Measurements from ENCODE around the gene MYLK4. TPM values are rescaled to one million over a fixed set of nuclear protein-coding genes. Genes with fewer than 3 reads are reported as not detected.

MYLK4 gene
- total RNA-seq, 2 experiments from 2014 or later = 0.13 to 0.26 TPM

DNA sequence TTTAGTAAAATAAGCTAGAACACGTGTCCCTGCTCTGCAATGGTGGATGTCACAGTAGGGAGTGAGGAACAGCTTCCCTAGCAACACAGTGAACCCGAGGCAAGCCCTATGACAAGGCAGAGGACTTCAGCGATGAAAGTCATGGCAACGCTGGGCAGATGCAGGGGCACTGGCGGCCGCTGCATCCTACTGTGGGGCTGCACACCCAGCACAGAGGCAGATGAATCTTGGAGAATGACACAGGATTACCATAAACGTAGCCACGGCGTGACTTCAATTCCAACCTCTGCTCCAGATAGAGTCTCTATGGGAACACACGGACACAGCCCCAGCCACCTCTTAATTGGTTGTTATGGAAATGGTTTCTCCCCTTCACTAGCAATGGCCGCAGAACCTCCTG lies 64.2 kb downstream of the MYLK4 start:
- no peaks in the 10 kb centered on the region for H3K36me3 Mint-ChIP-seq (ENCODE audit: low read depth)
- CTCF ChIA-PET = no interaction called here
- ATAC-seq (no peak), DNase-seq (no peak)
- no peaks in the 10 kb centered on the region for H3K9me3 Mint-ChIP-seq (ENCODE audit: insufficient read depth)
- POLR2A ChIA-PET = no interaction called here
- H3K4me1 Mint-ChIP-seq (ENCODE audit: low read depth) = no peaks in the 10 kb centered on the region
- H3K27ac Mint-ChIP-seq = no peak overlapping the region
- no peak overlapping the region for H3K4me3 Mint-ChIP-seq
- H3K27me3 Mint-ChIP-seq (ENCODE audit: low read depth) = peaks cover 3% of the 10 kb centered on the region

DNA sequence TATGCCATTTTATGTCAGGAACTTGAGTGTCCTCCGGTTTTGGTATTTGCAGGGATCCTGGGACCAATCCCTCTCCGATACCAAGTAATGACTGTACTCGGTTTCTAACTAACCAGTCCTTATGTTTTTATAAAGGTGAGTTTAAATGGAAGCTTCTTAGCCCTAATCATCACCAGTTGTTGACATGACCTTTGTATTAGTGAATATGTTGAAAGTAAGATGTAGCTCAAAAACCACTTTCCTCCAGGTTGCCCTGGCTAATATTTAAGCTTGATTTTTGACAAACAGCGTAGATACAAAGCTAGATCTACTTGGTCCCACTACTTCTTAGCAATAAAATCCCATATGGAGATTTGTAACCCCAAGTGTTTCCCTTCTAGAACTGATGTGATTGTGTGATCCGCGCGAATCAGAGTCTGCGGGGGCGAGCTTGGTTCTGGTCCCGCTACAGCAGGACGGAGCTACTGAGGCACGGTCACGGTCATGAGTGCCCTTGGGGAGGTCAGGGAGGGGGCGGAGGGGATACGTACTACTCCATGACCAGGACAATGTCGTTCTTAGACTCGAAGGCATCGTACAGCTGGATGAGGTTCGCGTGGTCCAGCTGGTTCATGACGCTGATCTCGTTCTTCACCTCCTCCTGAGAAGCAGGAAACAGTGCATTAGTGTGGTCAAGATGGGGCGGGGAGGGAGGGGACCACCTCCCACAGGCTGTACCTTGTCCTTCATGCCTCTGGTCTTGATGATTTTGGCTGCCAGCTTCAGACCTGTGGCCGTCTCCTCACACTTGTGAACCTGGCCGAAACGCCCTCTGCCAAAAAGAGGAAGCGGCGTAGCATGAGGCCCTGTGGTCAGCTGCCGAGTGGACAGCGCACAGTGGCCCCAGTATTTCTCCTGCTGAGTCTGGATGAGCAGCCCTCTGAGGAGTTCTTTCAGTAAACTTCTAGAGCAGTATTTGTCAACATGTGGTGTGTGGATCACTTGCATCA lies 65.7 kb downstream of the MYLK4 start:
- CTCF ChIA-PET = interaction anchor here (0.8 kb wide), 1 partner anchor 53 kb away, joined by 3 read pairs; no protein-coding TSS in a partner anchor
- H3K36me3 Mint-ChIP-seq (ENCODE audit: low read depth) = no peaks in the 10 kb centered on the region
- H3K27me3 Mint-ChIP-seq (ENCODE audit: low read depth) = peaks cover 3% of the 10 kb centered on the region
- no peak overlapping the region for H3K4me3 Mint-ChIP-seq
- H3K9me3 Mint-ChIP-seq (ENCODE audit: insufficient read depth) = no peaks in the 10 kb centered on the region
- H3K4me1 Mint-ChIP-seq (ENCODE audit: low read depth) = no peaks in the 10 kb centered on the region
- ATAC-seq (no peak), DNase-seq (no peak)
- POLR2A ChIA-PET = no interaction called here
- H3K27ac Mint-ChIP-seq = no peak overlapping the region

DNA sequence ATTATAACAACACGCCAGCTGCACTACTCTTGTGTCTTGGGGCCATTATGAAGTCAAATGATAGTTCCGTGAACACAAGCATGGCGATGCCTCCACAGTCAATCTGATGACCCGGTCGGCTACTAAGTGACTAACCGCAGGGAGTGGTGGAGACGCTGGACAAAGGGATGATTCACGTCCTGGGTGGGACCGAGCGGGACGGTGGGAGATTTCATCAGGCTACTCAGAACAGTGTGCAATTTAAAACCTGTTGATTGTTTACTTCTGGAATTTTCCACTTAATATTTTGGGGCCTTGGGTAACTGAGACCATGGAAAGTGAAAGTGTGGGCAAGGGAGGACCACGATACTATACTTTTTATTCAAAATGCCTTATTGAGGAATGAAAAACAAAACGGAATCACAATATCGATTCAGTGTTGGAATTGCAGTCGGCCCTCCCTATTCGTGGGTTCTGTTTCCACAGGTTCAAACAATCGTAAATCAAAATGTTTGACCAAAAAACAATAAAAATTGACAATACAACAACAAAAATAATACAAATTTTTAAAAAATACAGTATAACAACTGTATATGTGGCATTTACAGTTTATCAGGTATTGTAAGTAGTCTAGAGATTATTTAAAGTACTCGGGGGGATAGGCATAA lies 66.5 kb downstream of the MYLK4 start:
- Mint-ChIP-seq H3K4me3 (no peak overlapping the region), H3K4me1 (ENCODE audit: low read depth) (no peaks in the 10 kb centered on the region), H3K27ac (no peak overlapping the region), H3K9me3 (ENCODE audit: insufficient read depth) (no peaks in the 10 kb centered on the region), H3K27me3 (ENCODE audit: low read depth) (no peaks in the 10 kb centered on the region), H3K36me3 (ENCODE audit: low read depth) (no peaks in the 10 kb centered on the region)
- CTCF ChIA-PET = interaction anchor here (0.8 kb wide), 1 partner anchor 54 kb away, joined by 3 read pairs; no protein-coding TSS in a partner anchor
- ATAC-seq = no peak
- DNase-seq = no peak
- POLR2A ChIA-PET = no interaction called here

GRCh38 chr6:2680264-2680922 lies 70.3 kb downstream of the MYLK4 start:
- H3K27ac Mint-ChIP-seq = no peak overlapping the region
- ATAC-seq (no peak), DNase-seq (no peak)
- no peaks in the 10 kb centered on the region for H3K36me3 Mint-ChIP-seq (ENCODE audit: low read depth)
- no peak overlapping the region for H3K4me3 Mint-ChIP-seq
- ChIA-PET POLR2A (no interaction called here), CTCF (no interaction called here)
- H3K27me3 Mint-ChIP-seq (ENCODE audit: low read depth) = no peaks in the 10 kb centered on the region
- H3K9me3 Mint-ChIP-seq (ENCODE audit: insufficient read depth) = no peaks in the 10 kb centered on the region
- no peaks in the 10 kb centered on the region for H3K4me1 Mint-ChIP-seq (ENCODE audit: low read depth)

DNA sequence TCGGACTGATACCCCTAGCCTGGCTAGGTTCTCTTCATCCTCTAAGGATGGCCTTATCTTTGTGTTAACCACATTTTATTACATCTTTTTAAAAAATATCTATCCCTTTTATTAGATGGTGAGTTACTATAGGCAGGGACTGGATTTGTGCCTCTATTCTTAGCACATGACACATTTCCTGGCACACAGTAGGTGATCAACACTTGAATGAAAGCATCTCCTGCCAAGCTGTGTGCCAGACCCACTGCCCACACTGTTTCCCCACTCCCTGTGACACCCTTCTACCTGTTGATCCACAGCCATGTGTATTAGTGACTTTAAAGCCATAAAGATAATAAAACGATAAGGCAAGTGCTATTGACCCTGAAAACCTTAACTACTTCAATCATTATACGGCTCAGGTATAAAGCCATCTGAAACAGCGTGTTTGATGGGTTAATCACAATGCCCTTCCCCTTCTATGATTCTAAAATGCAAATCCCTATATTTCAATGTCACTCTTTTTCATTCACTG lies 73.6 kb downstream of the MYLK4 start:
- no peak for ATAC-seq
- POLR2A ChIA-PET = no interaction called here
- CTCF ChIA-PET = no interaction called here
- Mint-ChIP-seq H3K4me3 (no peak overlapping the region), H3K27me3 (ENCODE audit: low read depth) (no peaks in the 10 kb centered on the region), H3K9me3 (ENCODE audit: insufficient read depth) (no peaks in the 10 kb centered on the region), H3K27ac (no peak overlapping the region), H3K4me1 (ENCODE audit: low read depth) (no peaks in the 10 kb centered on the region), H3K36me3 (ENCODE audit: low read depth) (no peaks in the 10 kb centered on the region)
- no peak for DNase-seq

GRCh38 chr6:2676048-2676447 lies 74.7 kb downstream of the MYLK4 start:
- Mint-ChIP-seq H3K27ac (no peak overlapping the region), H3K27me3 (ENCODE audit: low read depth) (no peaks in the 10 kb centered on the region), H3K36me3 (ENCODE audit: low read depth) (no peaks in the 10 kb centered on the region), H3K9me3 (ENCODE audit: insufficient read depth) (no peaks in the 10 kb centered on the region), H3K4me3 (no peak overlapping the region), H3K4me1 (ENCODE audit: low read depth) (no peaks in the 10 kb centered on the region)
- ATAC-seq = no peak
- ChIA-PET CTCF (no interaction called here), POLR2A (no interaction called here)
- no peak for DNase-seq

GRCh38 chr6:2674857-2675256 lies 75.9 kb downstream of the MYLK4 start:
- ChIA-PET CTCF (interaction anchor here (1.0 kb wide), 1 partner anchor 40 kb away, joined by 4 read pairs; no protein-coding TSS in a partner anchor), POLR2A (no interaction called here)

DNA sequence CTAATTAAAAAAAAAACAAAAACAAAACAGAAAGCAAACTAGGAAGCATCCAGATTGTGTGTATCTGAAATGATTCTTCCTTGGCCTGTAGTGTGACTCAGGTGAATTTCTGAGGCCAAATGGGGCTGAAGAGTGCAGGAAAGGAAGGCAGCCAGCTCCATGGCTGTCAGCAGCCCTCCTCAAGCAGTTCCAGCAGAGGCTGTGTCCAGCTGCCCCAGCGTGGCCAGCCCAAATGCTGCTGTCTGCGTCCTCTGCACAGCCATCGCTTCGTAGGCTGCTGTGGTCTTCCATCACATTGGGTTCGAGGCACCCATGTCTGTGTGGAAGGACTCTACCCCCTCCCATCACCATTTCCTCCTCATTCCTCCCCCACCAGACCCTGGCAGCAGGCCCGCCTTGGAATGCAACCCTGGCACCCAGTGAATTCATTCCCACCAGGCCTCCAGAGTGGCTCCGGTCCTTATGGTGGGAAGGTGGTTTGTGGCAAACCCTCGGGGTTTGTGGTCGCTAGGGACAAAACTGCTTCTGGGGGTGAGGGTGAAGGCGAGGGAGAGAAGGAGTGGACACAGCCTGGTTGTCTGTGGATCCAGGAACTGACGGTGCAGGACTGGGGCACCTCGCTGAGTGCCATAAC lies 81.5 kb downstream of the MYLK4 start:
- ATAC-seq (no peak), DNase-seq (no peak)
- CTCF ChIA-PET = no interaction called here
- Mint-ChIP-seq H3K36me3 (ENCODE audit: low read depth) (no peaks in the 10 kb centered on the region), H3K4me3 (no peak overlapping the region), H3K27ac (no peak overlapping the region), H3K27me3 (ENCODE audit: low read depth) (peaks cover 4% of the 10 kb centered on the region), H3K9me3 (ENCODE audit: insufficient read depth) (no peaks in the 10 kb centered on the region), H3K4me1 (ENCODE audit: low read depth) (no peaks in the 10 kb centered on the region)
- POLR2A ChIA-PET = no interaction called here

More at GRCh38 chr6:2674857-2675256, 75.9 kb downstream of the MYLK4 start:
- H3K4me3 Mint-ChIP-seq = no peak overlapping the region
- H3K9me3 Mint-ChIP-seq (ENCODE audit: insufficient read depth) = no peaks in the 10 kb centered on the region
- no peaks in the 10 kb centered on the region for H3K4me1 Mint-ChIP-seq (ENCODE audit: low read depth)
- no peak overlapping the region for H3K27ac Mint-ChIP-seq
- DNase-seq = no peak
- no peaks in the 10 kb centered on the region for H3K27me3 Mint-ChIP-seq (ENCODE audit: low read depth)
- no peaks in the 10 kb centered on the region for H3K36me3 Mint-ChIP-seq (ENCODE audit: low read depth)
- ATAC-seq = no peak

- no peaks in the 10 kb centered on the region for H3K4me1 Mint-ChIP-seq (ENCODE audit: low read depth)
- ATAC-seq (no peak), DNase-seq (no peak)
- no peak overlapping the region for H3K27ac Mint-ChIP-seq
- H3K36me3 Mint-ChIP-seq (ENCODE audit: low read depth) = no peaks in the 10 kb centered on the region
- H3K27me3 Mint-ChIP-seq (ENCODE audit: low read depth) = peaks cover 4% of the 10 kb centered on the region
- no peaks in the 10 kb centered on the region for H3K9me3 Mint-ChIP-seq (ENCODE audit: insufficient read depth)
- H3K4me3 Mint-ChIP-seq = no peak overlapping the region
- CTCF ChIA-PET = no interaction called here
- POLR2A ChIA-PET = no interaction called here
Measured at GRCh38 chr6:2667617-2668016, 83.1 kb downstream of the MYLK4 start.

DNA sequence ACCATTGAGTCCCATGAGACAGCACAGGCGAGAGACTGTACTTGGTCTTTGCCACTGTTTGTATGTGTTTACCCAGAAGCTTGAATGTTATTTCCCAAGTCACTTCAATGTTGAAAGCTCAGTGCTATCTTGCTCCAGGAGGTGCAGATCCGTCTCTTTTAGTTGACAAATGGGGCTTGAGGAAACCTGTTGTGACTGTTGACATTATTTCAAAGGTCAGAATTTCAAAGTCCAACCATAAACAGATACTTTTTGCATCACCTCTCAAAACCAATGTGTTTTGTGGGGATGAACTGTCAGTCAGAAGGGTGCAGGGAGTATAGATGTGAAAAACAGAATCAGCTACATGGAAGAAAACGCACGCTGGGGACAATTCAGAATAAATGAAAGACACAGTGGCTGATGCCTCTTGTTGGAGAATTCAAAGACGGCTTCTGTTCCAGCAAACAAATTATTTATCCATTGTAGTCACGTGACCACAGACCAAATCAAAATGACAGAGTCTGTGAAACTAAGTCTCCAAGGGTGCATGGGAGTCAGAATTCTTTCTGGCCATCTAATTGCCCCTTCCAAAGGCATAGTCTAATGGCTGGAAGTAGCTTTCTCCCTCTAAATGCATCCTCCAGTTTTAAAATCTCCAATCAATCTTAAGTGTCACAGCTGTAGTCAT lies 83.7 kb downstream of the MYLK4 start:
- Mint-ChIP-seq H3K27ac (no peak overlapping the region), H3K9me3 (ENCODE audit: insufficient read depth) (no peaks in the 10 kb centered on the region), H3K4me1 (ENCODE audit: low read depth) (no peaks in the 10 kb centered on the region), H3K36me3 (ENCODE audit: low read depth) (no peaks in the 10 kb centered on the region), H3K27me3 (ENCODE audit: low read depth) (peaks cover 4% of the 10 kb centered on the region), H3K4me3 (no peak overlapping the region)
- CTCF ChIA-PET = no interaction called here
- no peak for DNase-seq
- POLR2A ChIA-PET = no interaction called here
- no peak for ATAC-seq
